ENCODE results near the gene FER1L5. TPM values are rescaled to one million over a fixed set of nuclear protein-coding genes. Genes with fewer than 3 reads are reported as not detected.

Gene FER1L5
- total RNA-seq, 1 donor from 2014 or later = 0.75 TPM

GRCh38 chr2:96747061-96747617 is 104.6 kb downstream of the FER1L5 start:
- no peaks in the 10 kb centered on the region for H3K36me3 Mint-ChIP-seq
- no peak for TF ChIP-seq CTCF (conservative IDR thresholded peaks at IDR 0.05)
- no peak for DNase-seq (ENCODE audit: extremely low spot score, unreplicated experiment)
- no peaks in the 10 kb centered on the region for H3K9me3 Mint-ChIP-seq
- no peak overlapping the region for H3K4me3 Mint-ChIP-seq
- no peaks in the 10 kb centered on the region for H3K27me3 Mint-ChIP-seq
- H3K4me1 Mint-ChIP-seq (ENCODE audit: unreplicated experiment) = peaks cover 13% of the 10 kb centered on the region
- H3K27ac Mint-ChIP-seq = no peak overlapping the region

- no peaks in the 10 kb centered on the region for H3K36me3 Mint-ChIP-seq
- no peak overlapping the region for H3K27ac Mint-ChIP-seq
- no peak for DNase-seq (ENCODE audit: extremely low spot score, unreplicated experiment)
- H3K27me3 Mint-ChIP-seq = no peaks in the 10 kb centered on the region
- H3K9me3 Mint-ChIP-seq = no peaks in the 10 kb centered on the region
- peaks cover 13% of the 10 kb centered on the region for H3K4me1 Mint-ChIP-seq (ENCODE audit: unreplicated experiment)
- H3K4me3 Mint-ChIP-seq = no peak overlapping the region
- no peak for TF ChIP-seq CTCF (conservative IDR thresholded peaks at IDR 0.05)
Observed at GRCh38 chr2:96751800-96752199, 109.2 kb downstream of the FER1L5 start.

GRCh38 chr2:96753661-96754282 is 111.2 kb downstream of the FER1L5 start:
- Mint-ChIP-seq H3K27ac (no peak overlapping the region), H3K4me3 (no peak overlapping the region), H3K4me1 (ENCODE audit: unreplicated experiment) (no peaks in the 10 kb centered on the region), H3K36me3 (no peaks in the 10 kb centered on the region), H3K9me3 (no peaks in the 10 kb centered on the region), H3K27me3 (no peaks in the 10 kb centered on the region)
- TF ChIP-seq CTCF (conservative IDR thresholded peaks at IDR 0.05) = no peak
- DNase-seq (ENCODE audit: extremely low spot score, unreplicated experiment) = no peak

GRCh38 chr2:96754317-96754716 is 111.8 kb downstream of the FER1L5 start:
- H3K4me3 Mint-ChIP-seq = no peak overlapping the region
- H3K4me1 Mint-ChIP-seq (ENCODE audit: unreplicated experiment) = peaks cover 3% of the 10 kb centered on the region
- no peaks in the 10 kb centered on the region for H3K36me3 Mint-ChIP-seq
- no peaks in the 10 kb centered on the region for H3K27me3 Mint-ChIP-seq
- TF ChIP-seq CTCF (conservative IDR thresholded peaks at IDR 0.05) = no peak
- H3K27ac Mint-ChIP-seq = no peak overlapping the region
- DNase-seq (ENCODE audit: extremely low spot score, unreplicated experiment) = no peak
- no peaks in the 10 kb centered on the region for H3K9me3 Mint-ChIP-seq

Other genes starting within 250 kb of the FER1L5 start
- gene NEURL3, start 137.4 kb upstream of the FER1L5 start, total RNA-seq (ENCODE audit: low replicate concordance) = 1.1 and 2.5 TPM in 2 replicates
- gene ARID5A, start 106.0 kb upstream of the FER1L5 start, total RNA-seq (ENCODE audit: low replicate concordance) = 5.1 and 11.9 TPM in 2 replicates
- 40.7 and 53.2 TPM in 2 replicates for gene KANSL3, start 4.5 kb upstream of the FER1L5 start, total RNA-seq (ENCODE audit: low replicate concordance)
- gene LMAN2L, start 97.3 kb downstream of the FER1L5 start, total RNA-seq (ENCODE audit: low replicate concordance) = 31.3 and 31.9 TPM in 2 replicates
- 14.0 and 17.7 TPM in 2 replicates for gene CNNM4, start 118.1 kb downstream of the FER1L5 start, total RNA-seq (ENCODE audit: low replicate concordance)
- 28.3 and 30.8 TPM in 2 replicates for gene CNNM3, start 173.5 kb downstream of the FER1L5 start, total RNA-seq (ENCODE audit: low replicate concordance)
- gene ANKRD23, start 201.3 kb downstream of the FER1L5 start, total RNA-seq (ENCODE audit: low replicate concordance) = 6.1 and 8.1 TPM in 2 replicates
- gene ANKRD39, start 215.3 kb downstream of the FER1L5 start, total RNA-seq (ENCODE audit: low replicate concordance) = 16.6 and 17.7 TPM in 2 replicates
- 45.5 and 58.1 TPM in 2 replicates for gene SEMA4C, start 227.3 kb downstream of the FER1L5 start, total RNA-seq (ENCODE audit: low replicate concordance)

Measured in type B pancreatic cell (in vitro differentiated cells).